HepG2 (cell line): Measurements from ENCODE around the gene TK1. TPM values are rescaled to one million over a fixed set of nuclear protein-coding genes. Genes with fewer than 3 reads are reported as not detected.

Experiments
- ATAC-seq: fragments of 200-7000 bp; cut with Tn5 transposase; 3 replicates; pipeline ENCODE4 v1.9.1; 2020; ENCODE audit warnings: mild to moderate bottlenecking, moderate library complexity
- BruUV-seq: library from RNA; stranded (reverse); fragments of 400-500 nt; replicated peaks from 2 replicates; lab custom pipeline; 2021; lab: Mats Ljungman, UMichigan
- CTCF ChIA-PET: fragments of 300-600 bp; formaldehyde crosslinking; extraction: SDS; loops from one replicate; lab custom pipeline; 2021; ENCODE audit warnings: low total read pairs, inconsistent platforms, low intra/inter-chr PET ratio; lab: Yijun Ruan, JAX
- POLR2A ChIA-PET: fragments of 350-600 bp; sonication (Branson Sonifier 250); formaldehyde crosslinking; loops from one replicate; lab custom pipeline; 2020; ENCODE audit warnings: antibody characterized with exemption, inconsistent platforms; lab: Yijun Ruan, JAX
- DNase-seq: peaks from one replicate; pipeline ENCODE4 v3.0.0-alpha.2; 2015; ENCODE audit warnings: low spot score
- FAIRE-seq: peaks from 3 replicates; lab custom pipeline; 2011; peaks lifted over from hg19 to GRCh38; lab: Jason Lieb, UNC
- H2AFZ ChIP-seq: one replicate; pipeline ENCODE4 v1.6.1; 2011; ENCODE audit warnings: low read length, inconsistent platforms
- H3K27ac ChIP-seq: fragments of 300-600 bp; 3 replicates; pipeline ENCODE4 v1.8.0; 2011; ENCODE audit warnings: mixed run types, mild to moderate bottlenecking, mixed read lengths, low read length, inconsistent platforms; ENCODE audit not compliant: insufficient read depth; ENCODE audit errors: extremely low read length
- H3K27me3 ChIP-seq, 2 experiments: fragments of 200-600 bp in 1 of 2; 2 replicates in 1 of 2; 3 replicates in 1 of 2; pipeline versions ENCODE4 v1.6.0 to v1.8.0; 2011; ENCODE audit warnings: low read length in 2 of 2, mild to moderate bottlenecking in 2 of 2, moderate library complexity in 2 of 2, inconsistent platforms in 1 of 2; ENCODE audit not compliant: insufficient read depth in 2 of 2, control insufficient read depth in 1 of 2
- H3K36me3 ChIP-seq, 2 experiments: fragments of 200-600 bp in 1 of 2; replicated peaks in 1 of 2; 2 replicates in 1 of 2; 3 replicates in 1 of 2; pipeline versions ENCODE4 v1.5.1 to v1.8.0; 2011; ENCODE audit warnings: low read length in 2 of 2, inconsistent platforms in 1 of 2; ENCODE audit not compliant: insufficient read depth in 2 of 2, control insufficient read depth in 1 of 2
- H3K4me1 ChIP-seq: 2 replicates; pipeline ENCODE4 v1.5.1; 2012; ENCODE audit warnings: low read length, inconsistent platforms; ENCODE audit not compliant: insufficient read depth
- H3K4me2 ChIP-seq: 2 replicates; pipeline ENCODE4 v1.6.0; 2011; ENCODE audit warnings: low read depth, low read length, inconsistent platforms
- H3K4me3 ChIP-seq, 3 experiments: fragments of 200-600 bp in 1 of 3; sonication (generic), shearing (Covaris generic) in 1 of 3; replicated peaks in 1 of 3; 2 replicates each; pipeline ENCODE4 v1.5.1; 2011 to 2016; ENCODE audit warnings: low read length in 3 of 3, inconsistent platforms in 2 of 3, low read depth in 2 of 3, mild to moderate bottlenecking in 2 of 3, control low read depth in 1 of 3, mixed read lengths in 1 of 3; ENCODE audit not compliant: insufficient read depth in 1 of 3
- H3K79me2 ChIP-seq: one replicate; pipeline ENCODE4 v1.6.1; 2011; ENCODE audit warnings: low read length, inconsistent platforms; ENCODE audit not compliant: insufficient read depth
- H3K9ac ChIP-seq: 2 replicates; pipeline ENCODE4 v1.6.0; 2011; ENCODE audit warnings: mild to moderate bottlenecking, low read depth, low read length, inconsistent platforms; ENCODE audit not compliant: insufficient read depth
- H3K9me3 ChIP-seq: 2 replicates; pipeline ENCODE4 v1.5.1; 2012; ENCODE audit warnings: mild to moderate bottlenecking, low read length
- H4K20me1 ChIP-seq: 2 replicates; pipeline ENCODE4 v1.6.0; 2011; ENCODE audit warnings: inconsistent platforms, mild to moderate bottlenecking, low read length, moderate library complexity; ENCODE audit not compliant: insufficient read depth
- ATF1 ChIP-seq: IDR thresholded peaks from 2 replicates; pipeline ENCODE4 v1.6.1; 2016; ENCODE audit warnings: mild to moderate bottlenecking, control low read depth
- HNRNPK ChIP-seq: fragments of 200-400 bp; formaldehyde crosslinking; IDR thresholded peaks from 2 replicates; pipeline ENCODE4 v1.6.1; 2018; ENCODE audit warnings: low read length, low read depth, moderate library complexity, mild to moderate bottlenecking; ENCODE audit not compliant: poor library complexity, severe bottlenecking
- ISX ChIP-seq: sonication (generic); formaldehyde crosslinking; conservative IDR thresholded peaks from 2 replicates; pipeline ENCODE4 v1.5.0; 2020; ENCODE audit warnings: missing genetic modification reagents
- JUND ChIP-seq: sonication (generic); formaldehyde crosslinking; IDR thresholded peaks from 2 replicates; pipeline ENCODE4 v1.8.0; 2022; ENCODE audit warnings: mild to moderate bottlenecking, missing genetic modification reagents
- MTA1 ChIP-seq: sonication (generic); formaldehyde crosslinking; IDR thresholded peaks from 2 replicates; pipeline ENCODE4 v1.4.0; 2020; ENCODE audit warnings: missing genetic modification reagents, mild to moderate bottlenecking, borderline replicate concordance
- SRSF9 ChIP-seq: fragments of 200-400 bp; formaldehyde crosslinking; IDR thresholded peaks from 2 replicates; pipeline ENCODE4 v1.6.1; 2018; ENCODE audit warnings: borderline replicate concordance, mild to moderate bottlenecking, low read depth, low read length; ENCODE audit not compliant: insufficient read depth, poor library complexity, severe bottlenecking
- ZNF24 ChIP-seq: fragments of 450-650 bp; IDR thresholded peaks from 2 replicates; pipeline ENCODE4 v1.6.1; 2017; ENCODE audit warnings: antibody characterized with exemption, mild to moderate bottlenecking
- ZNF33A ChIP-seq: sonication (generic); formaldehyde crosslinking; IDR thresholded peaks from 2 replicates; pipeline ENCODE4 v1.5.1; 2020; ENCODE audit warnings: missing genetic modification reagents, mild to moderate bottlenecking, moderate library complexity, borderline replicate concordance
- WGBS: methylation state at CpG from one replicate; pipeline ENCODE4 v1.1.6; 2017; ENCODE audit warnings: low lambda C conversion rate; 5-methylcytosine and 5-hydroxymethylcytosine counted together
- in situ Hi-C: cut with HindIII; loops from 2 replicates; pipeline ENCODE4 v1.10.0; 2017; ENCODE audit warnings: low pct_unique_long_range_greater_than_20kb; ENCODE audit not compliant: extremely low pct_ligation_motif_present
- intact Hi-C: fragments of 100-400 bp; cut with micrococcal nuclease; formaldehyde crosslinking; loops from one replicate; pipeline ENCODE4 v1.10.0; 2022; ENCODE audit not compliant: unreplicated experiment
- polyA plus RNA-seq, 8 experiments: library from polyadenylated mRNA; depleted of rRNA in 3 of 8; stranded (reverse) in 7 of 8; unstranded in 1 of 8; fragments of >200 nt; fragmentation: Illumina TruSeq in 4 of 8; extraction: Trizol in 4 of 8; gene quantifications; 2 replicates each; pipeline versions ENCODE4 v1.2.1 to v1.2.3, GENCODE V29; 2011 to 2016; ENCODE audit warnings: low read depth in 4 of 8, missing spikeins in 1 of 8, mixed read lengths in 1 of 8; ENCODE audit not compliant: insufficient read depth in 1 of 8
- total RNA-seq, 5 experiments: library from RNA; depleted of rRNA; stranded (reverse); fragments of >200 nt; fragmentation: Illumina TruSeq; extraction: Trizol; gene quantifications; 2 replicates each; pipeline ENCODE4 v1.2.3, GENCODE V29; 2016; ENCODE audit warnings: low read depth in 1 of 5
- TF ChIP-seq, protein P1 (sequence below): sonication (generic); formaldehyde crosslinking; IDR thresholded peaks from 2 replicates; pipeline ENCODE4 v1.4.0; 2020; ENCODE audit warnings: missing genetic modification reagents

The TK1 gene
- total and polyA plus RNA-seq, 2 of the 13 experiments (the other 11 are each of a cell fraction or from before 2014, with no cell fraction given), result 45.0 to 96.0 TPM

DNA sequence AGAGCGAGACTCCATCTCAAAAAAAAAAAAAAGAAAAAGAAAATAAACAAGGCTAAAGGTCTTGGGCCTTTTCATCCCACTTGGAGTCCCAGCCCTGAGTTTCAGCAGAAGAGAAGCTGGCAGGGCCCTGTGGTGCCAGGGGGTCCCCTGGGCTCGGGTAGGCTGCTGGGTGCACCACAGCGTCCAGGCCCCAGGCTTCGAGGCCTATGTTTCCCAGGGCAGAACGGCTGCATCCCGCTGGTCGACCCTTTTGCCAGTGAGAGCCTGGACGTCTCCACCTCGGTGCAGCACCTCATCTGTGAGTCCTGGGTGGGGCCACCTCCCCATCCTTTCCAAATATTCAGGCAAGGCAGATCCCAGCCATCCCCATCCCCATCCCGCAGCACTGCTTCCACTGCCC is 46.8 kb upstream of the TK1 start:
- CTCF ChIA-PET, result no interaction called here
- intact Hi-C loops (no loop called here), in situ Hi-C loops (no loop called here)
- no peaks in the 10 kb centered on the region for H4K20me1 ChIP-seq
- H3K4me2 ChIP-seq, result no peak overlapping the region
- TF ChIP-seq ISX, result no peak
- no peak for TF ChIP-seq ZNF24
- no peak for TF ChIP-seq HNRNPK
- no peak for TF ChIP-seq ZNF33A (CRISPR knock-in tag)
- no peak for TF ChIP-seq JUND (CRISPR knock-in tag)
- TF ChIP-seq, protein P1, sequence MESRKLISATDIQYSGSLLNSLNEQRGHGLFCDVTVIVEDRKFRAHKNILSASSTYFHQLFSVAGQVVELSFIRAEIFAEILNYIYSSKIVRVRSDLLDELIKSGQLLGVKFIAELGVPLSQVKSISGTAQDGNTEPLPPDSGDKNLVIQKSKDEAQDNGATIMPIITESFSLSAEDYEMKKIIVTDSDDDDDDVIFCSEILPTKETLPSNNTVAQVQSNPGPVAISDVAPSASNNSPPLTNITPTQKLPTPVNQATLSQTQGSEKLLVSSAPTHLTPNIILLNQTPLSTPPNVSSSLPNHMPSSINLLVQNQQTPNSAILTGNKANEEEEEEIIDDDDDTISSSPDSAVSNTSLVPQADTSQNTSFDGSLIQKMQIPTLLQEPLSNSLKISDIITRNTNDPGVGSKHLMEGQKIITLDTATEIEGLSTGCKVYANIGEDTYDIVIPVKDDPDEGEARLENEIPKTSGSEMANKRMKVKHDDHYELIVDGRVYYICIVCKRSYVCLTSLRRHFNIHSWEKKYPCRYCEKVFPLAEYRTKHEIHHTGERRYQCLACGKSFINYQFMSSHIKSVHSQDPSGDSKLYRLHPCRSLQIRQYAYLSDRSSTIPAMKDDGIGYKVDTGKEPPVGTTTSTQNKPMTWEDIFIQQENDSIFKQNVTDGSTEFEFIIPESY (CRISPR knock-in tag), result no peak
- TF ChIP-seq MTA1, result no peak
- TF ChIP-seq SRSF9, result no peak
- TF ChIP-seq ATF1 (CRISPR knock-in tag), result no peak
- 17% methylated on average over 7 of the region's 10 CpGs for WGBS
- POLR2A ChIA-PET, result no interaction called here
- DNase-seq, result no peak
- H3K36me3 ChIP-seq, result no peaks in the 10 kb centered on the region
- H2AFZ ChIP-seq, result no peak overlapping the region
- no TSS peak for BruUV-seq
- no peak overlapping the region for H3K9ac ChIP-seq
- H3K4me1 ChIP-seq, result peaks cover 45% of the 10 kb centered on the region
- H3K27ac ChIP-seq, result no peak overlapping the region
- ATAC-seq, result no peak
- H3K9me3 ChIP-seq, result no peaks in the 10 kb centered on the region
- H3K4me3 ChIP-seq, result no peak overlapping the region
- H3K27me3 ChIP-seq, result peaks cover 19 to 78% of the 10 kb centered on the region in 2 experiments
- H3K79me2 ChIP-seq, result no peaks in the 10 kb centered on the region
- FAIRE-seq, result no peak
